ENCODE data around the gene FBXL19. TPM values are rescaled to one million over a fixed set of nuclear protein-coding genes. Genes with fewer than 3 reads are reported as not detected.

FBXL19 gene
- total RNA-seq, 1 experiment from 2014 or later = 84.3 TPM

DNA sequence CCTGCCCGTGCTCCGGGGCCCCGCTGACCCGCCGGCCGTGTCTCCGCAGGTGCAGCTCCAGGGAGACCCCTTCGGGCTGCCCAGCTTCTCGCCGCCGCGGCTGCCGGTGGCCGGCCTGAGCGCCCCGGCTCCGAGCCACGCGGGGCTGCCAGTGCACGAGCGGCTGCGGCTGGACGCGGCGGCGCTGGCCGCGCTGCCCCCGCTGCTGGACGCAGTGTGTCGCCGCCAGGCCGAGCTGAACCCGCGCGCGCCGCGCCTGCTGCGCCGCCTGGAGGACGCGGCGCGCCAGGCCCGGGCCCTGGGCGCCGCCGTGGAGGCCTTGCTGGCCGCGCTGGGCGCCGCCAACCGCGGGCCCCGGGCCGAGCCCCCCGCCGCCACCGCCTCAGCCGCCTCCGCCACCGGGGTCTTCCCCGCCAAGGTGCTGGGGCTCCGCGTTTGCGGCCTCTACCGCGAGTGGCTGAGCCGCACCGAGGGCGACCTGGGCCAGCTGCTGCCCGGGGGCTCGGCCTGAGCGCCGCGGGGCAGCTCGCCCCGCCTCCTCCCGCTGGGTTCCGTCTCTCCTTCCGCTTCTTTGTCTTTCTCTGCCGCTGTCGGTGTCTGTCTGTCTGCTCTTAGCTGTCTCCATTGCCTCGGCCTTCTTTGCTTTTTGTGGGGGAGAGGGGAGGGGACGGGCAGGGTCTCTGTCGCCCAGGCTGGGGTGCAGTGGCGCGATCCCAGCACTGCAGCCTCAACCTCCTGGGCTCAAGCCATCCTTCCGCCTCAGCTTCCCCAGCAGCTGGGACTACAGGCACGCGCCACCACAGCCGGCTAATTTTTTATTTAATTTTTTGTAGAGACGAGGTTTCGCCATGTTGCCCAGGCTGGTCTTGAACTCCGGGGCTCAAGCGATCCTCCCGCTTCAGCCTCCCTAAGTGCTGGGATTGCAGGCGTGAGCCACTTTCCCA, 21.1 kb upstream of the FBXL19 start:
- POLR2A ChIA-PET = interaction anchor here (0.6 to 1.4 kb wide), 5 partner anchors 8 to 213 kb away, joined by 3 to 6 read pairs (median 3); partner anchors contain the start of gene BCL7C
- DNase-seq (ENCODE audit: low spot score) (peak; percentile 61), ATAC-seq (peak; percentile 87)
- H3K27ac Mint-ChIP-seq = peak overlapping the region; percentile 96
- H3K4me1 Mint-ChIP-seq = peaks cover 9% of the 10 kb centered on the region
- peaks cover 26% of the 10 kb centered on the region for H3K27me3 Mint-ChIP-seq (ENCODE audit: low read depth)
- H3K9me3 Mint-ChIP-seq = peaks cover 3% of the 10 kb centered on the region; the same call in 1 of the 2 replicates
- peak overlapping the region; percentile 90 for H3K4me3 Mint-ChIP-seq
- no peaks in the 10 kb centered on the region for H3K36me3 Mint-ChIP-seq
- CTCF ChIA-PET = interaction anchor here (0.6 to 5.1 kb wide), 26 partner anchors 10 to 180 kb away, joined by 3 to 95 read pairs (median 5); partner anchors contain the start of gene FBXL19
- 0 out of 2 replicates have a peak, but pooled peaks have one; percentile 28 for TF ChIP-seq ZNF317 (CRISPR knock-in tag; IDR thresholded peaks at IDR 0.05; ENCODE audit: borderline replicate concordance, low read depth)
- 0 out of 2 replicates have a peak, but pooled peaks have one; percentile 29 for TF ChIP-seq FOXP4 (CRISPR knock-in tag; IDR thresholded peaks at IDR 0.05)
- TF ChIP-seq, protein P1, sequence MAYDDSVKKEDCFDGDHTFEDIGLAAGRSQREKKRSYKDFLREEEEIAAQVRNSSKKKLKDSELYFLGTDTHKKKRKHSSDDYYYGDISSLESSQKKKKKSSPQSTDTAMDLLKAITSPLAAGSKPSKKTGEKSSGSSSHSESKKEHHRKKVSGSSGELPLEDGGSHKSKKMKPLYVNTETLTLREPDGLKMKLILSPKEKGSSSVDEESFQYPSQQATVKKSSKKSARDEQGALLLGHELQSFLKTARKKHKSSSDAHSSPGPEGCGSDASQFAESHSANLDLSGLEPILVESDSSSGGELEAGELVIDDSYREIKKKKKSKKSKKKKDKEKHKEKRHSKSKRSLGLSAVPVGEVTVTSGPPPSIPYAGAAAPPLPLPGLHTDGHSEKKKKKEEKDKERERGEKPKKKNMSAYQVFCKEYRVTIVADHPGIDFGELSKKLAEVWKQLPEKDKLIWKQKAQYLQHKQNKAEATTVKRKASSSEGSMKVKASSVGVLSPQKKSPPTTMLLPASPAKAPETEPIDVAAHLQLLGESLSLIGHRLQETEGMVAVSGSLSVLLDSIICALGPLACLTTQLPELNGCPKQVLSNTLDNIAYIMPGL (CRISPR knock-in tag; IDR thresholded peaks at IDR 0.05) = peak; percentile 23; the same call in 1 of the 2 replicates
- 0 out of 2 replicates have a peak, but pooled peaks have one; percentile 40 for TF ChIP-seq KAT7 (CRISPR knock-in tag; IDR thresholded peaks at IDR 0.05; ENCODE audit: borderline replicate concordance)
- no peak for TF ChIP-seq ARID4B (CRISPR knock-in tag; IDR thresholded peaks at IDR 0.05; ENCODE audit: borderline replicate concordance)
- TF ChIP-seq, protein P2, sequence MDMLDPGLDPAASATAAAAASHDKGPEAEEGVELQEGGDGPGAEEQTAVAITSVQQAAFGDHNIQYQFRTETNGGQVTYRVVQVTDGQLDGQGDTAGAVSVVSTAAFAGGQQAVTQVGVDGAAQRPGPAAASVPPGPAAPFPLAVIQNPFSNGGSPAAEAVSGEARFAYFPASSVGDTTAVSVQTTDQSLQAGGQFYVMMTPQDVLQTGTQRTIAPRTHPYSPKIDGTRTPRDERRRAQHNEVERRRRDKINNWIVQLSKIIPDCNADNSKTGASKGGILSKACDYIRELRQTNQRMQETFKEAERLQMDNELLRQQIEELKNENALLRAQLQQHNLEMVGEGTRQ (CRISPR knock-in tag; IDR thresholded peaks at IDR 0.05) = no peak
- TF ChIP-seq ZNF423 (CRISPR knock-in tag; IDR thresholded peaks at IDR 0.05) = peak; percentile 71
- peak; percentile 47; the same call in 1 of the 2 replicates for TF ChIP-seq MAX (CRISPR knock-in tag; IDR thresholded peaks at IDR 0.05)

- H3K27ac Mint-ChIP-seq = peak overlapping the region; percentile 47; the same call in 1 of the 2 replicates
- ChIA-PET CTCF (interaction anchor here (0.7 to 5.1 kb wide), 13 partner anchors 10 to 98 kb away, joined by 3 to 95 read pairs (median 8); no protein-coding TSS in a partner anchor), POLR2A (interaction anchor here (1.4 kb wide), 1 partner anchor 28 kb away, joined by 4 read pairs; no protein-coding TSS in a partner anchor)
- peaks cover 26% of the 10 kb centered on the region for H3K27me3 Mint-ChIP-seq (ENCODE audit: low read depth)
- H3K4me3 Mint-ChIP-seq = peak overlapping the region; percentile 90
- peaks cover 9% of the 10 kb centered on the region for H3K4me1 Mint-ChIP-seq
- DNase-seq (ENCODE audit: low spot score) = no peak
- no peaks in the 10 kb centered on the region for H3K36me3 Mint-ChIP-seq
- peaks cover 3% of the 10 kb centered on the region; the same call in 1 of the 2 replicates for H3K9me3 Mint-ChIP-seq
- no peak for ATAC-seq
- no peak for TF ChIP-seq MXD4 (CRISPR knock-in tag; IDR thresholded peaks at IDR 0.05; ENCODE audit: borderline replicate concordance)
- TF ChIP-seq SP1 (CRISPR knock-in tag; conservative IDR thresholded peaks at IDR 0.05) = no peak
- TF ChIP-seq ZNF317 (CRISPR knock-in tag; IDR thresholded peaks at IDR 0.05; ENCODE audit: borderline replicate concordance, low read depth) = no peak
- TF ChIP-seq, protein P3, sequence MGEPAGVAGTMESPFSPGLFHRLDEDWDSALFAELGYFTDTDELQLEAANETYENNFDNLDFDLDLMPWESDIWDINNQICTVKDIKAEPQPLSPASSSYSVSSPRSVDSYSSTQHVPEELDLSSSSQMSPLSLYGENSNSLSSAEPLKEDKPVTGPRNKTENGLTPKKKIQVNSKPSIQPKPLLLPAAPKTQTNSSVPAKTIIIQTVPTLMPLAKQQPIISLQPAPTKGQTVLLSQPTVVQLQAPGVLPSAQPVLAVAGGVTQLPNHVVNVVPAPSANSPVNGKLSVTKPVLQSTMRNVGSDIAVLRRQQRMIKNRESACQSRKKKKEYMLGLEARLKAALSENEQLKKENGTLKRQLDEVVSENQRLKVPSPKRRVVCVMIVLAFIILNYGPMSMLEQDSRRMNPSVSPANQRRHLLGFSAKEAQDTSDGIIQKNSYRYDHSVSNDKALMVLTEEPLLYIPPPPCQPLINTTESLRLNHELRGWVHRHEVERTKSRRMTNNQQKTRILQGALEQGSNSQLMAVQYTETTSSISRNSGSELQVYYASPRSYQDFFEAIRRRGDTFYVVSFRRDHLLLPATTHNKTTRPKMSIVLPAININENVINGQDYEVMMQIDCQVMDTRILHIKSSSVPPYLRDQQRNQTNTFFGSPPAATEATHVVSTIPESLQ (CRISPR knock-in tag; IDR thresholded peaks at IDR 0.05) = no peak
- TF ChIP-seq NR3C1 (CRISPR knock-in tag; conservative IDR thresholded peaks at IDR 0.05; ENCODE audit: low read depth) = no peak
- TF ChIP-seq, protein P4, sequence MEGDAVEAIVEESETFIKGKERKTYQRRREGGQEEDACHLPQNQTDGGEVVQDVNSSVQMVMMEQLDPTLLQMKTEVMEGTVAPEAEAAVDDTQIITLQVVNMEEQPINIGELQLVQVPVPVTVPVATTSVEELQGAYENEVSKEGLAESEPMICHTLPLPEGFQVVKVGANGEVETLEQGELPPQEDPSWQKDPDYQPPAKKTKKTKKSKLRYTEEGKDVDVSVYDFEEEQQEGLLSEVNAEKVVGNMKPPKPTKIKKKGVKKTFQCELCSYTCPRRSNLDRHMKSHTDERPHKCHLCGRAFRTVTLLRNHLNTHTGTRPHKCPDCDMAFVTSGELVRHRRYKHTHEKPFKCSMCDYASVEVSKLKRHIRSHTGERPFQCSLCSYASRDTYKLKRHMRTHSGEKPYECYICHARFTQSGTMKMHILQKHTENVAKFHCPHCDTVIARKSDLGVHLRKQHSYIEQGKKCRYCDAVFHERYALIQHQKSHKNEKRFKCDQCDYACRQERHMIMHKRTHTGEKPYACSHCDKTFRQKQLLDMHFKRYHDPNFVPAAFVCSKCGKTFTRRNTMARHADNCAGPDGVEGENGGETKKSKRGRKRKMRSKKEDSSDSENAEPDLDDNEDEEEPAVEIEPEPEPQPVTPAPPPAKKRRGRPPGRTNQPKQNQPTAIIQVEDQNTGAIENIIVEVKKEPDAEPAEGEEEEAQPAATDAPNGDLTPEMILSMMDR (IDR thresholded peaks at IDR 0.05) = no peak
- no peak for TF ChIP-seq CBFB (CRISPR knock-in tag; IDR thresholded peaks at IDR 0.05; ENCODE audit: low read depth)
- no peak for TF ChIP-seq TCF7 (CRISPR knock-in tag; IDR thresholded peaks at IDR 0.05; ENCODE audit: low read depth)
- TF ChIP-seq GABPB1 (CRISPR knock-in tag; IDR thresholded peaks at IDR 0.05) = no peak
- no peak for TF ChIP-seq ZNF232 (CRISPR knock-in tag; IDR thresholded peaks at IDR 0.05)
- TF ChIP-seq RELA (CRISPR knock-in tag; IDR thresholded peaks at IDR 0.05; ENCODE audit: borderline replicate concordance) = no peak
Observed at GRCh38 chr16:30903002-30903401, 20.4 kb upstream of the FBXL19 start.

All from WTC11 (cell line).